Measurements from ENCODE around the gene ZNF611.
"Not testable (repeated sequence)": the region's sequence is repeated elsewhere in the genome, so short reads cannot be mapped to it uniquely, and the experiment has no call there.

Gene ZNF611

DNA sequence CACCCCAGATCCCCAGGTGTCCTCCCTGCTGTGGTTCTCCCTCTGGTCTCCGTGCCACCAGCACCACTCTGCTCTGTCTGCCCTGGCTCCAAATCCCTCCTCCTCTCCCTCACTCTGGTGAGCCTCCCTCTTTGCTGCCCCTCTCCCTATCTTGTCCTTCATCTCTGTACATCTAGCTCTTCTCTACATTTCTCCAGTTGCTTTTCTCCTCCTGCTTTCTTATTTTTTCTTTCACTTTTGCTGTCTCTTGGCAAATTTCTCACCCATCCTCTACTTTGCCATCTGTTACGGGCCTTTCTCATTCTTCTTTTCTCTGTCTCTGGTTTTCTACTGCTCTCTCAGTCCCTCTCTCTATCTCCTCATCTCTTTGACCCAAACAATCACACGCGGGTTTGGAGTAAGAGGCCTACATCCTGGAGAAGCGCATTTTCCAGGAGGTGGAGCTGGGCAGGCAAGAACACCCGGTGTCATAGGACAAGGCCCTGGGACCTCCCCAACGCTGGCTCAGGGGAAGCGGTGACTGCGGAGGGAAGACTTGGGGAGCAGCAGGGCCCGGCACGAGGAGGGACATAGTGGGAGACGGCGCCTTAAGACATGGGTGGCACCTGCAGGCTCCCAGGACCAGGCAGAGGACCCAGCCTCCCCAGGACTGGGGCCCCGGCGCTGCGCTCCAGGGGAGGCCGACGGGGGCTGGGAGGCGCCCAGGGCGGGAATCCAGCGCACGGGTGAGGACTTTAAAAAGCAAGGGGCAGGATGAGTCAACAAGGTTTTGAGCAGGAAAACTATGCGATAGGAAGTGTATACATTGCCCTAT, 9.9 kb downstream of the ZNF611 start:
- no peak overlapping the region for H3K4me3 ChIP-seq (replicated peaks in 1 of 2; ENCODE audit: low read depth in 2 of 2, low read length in 2 of 2)
- TF ChIP-seq, protein P1, sequence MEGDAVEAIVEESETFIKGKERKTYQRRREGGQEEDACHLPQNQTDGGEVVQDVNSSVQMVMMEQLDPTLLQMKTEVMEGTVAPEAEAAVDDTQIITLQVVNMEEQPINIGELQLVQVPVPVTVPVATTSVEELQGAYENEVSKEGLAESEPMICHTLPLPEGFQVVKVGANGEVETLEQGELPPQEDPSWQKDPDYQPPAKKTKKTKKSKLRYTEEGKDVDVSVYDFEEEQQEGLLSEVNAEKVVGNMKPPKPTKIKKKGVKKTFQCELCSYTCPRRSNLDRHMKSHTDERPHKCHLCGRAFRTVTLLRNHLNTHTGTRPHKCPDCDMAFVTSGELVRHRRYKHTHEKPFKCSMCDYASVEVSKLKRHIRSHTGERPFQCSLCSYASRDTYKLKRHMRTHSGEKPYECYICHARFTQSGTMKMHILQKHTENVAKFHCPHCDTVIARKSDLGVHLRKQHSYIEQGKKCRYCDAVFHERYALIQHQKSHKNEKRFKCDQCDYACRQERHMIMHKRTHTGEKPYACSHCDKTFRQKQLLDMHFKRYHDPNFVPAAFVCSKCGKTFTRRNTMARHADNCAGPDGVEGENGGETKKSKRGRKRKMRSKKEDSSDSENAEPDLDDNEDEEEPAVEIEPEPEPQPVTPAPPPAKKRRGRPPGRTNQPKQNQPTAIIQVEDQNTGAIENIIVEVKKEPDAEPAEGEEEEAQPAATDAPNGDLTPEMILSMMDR (IDR thresholded peaks at IDR 0.05; ENCODE audit: low read depth, low read length), result no peak
- DNase-seq (ENCODE audit: low read depth in 2 of 2), result no peak

DNA sequence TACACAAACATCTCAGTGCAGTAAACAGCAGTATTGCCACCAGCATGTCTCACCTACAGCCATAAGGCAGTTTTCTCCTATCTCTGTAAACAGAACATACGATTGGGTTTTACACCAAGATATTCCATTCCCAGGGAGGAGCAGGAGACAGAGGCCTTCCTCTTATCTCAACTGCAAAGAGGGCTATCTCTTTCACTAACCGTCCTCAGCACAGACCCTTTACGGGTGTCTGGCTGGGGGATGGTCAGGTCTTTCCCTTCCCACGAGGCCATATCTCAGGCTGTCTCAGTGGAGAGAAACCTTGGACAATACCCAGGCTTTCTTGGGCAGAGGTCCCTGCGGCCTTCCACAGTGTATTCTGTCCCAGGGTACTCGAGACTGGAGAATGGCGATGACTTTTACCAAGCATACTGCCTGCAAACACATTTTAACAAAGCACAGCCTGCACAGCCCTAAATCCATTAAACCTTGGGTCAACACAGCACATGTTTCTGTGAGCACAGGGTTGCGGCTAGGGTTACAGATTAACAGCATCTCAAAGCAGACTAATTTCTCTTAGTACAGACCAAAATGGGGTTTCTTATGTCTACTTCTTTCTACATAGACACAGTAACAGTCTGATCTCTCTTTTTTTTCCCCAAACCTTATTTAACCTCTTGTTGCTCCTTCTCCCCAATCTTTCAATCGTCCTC, 10.8 kb downstream of the ZNF611 start:
- not testable (repeated sequence) for DNase-seq (ENCODE audit: low read depth in 2 of 2); H3K4me3 ChIP-seq (replicated peaks in 1 of 2; ENCODE audit: low read depth in 2 of 2, low read length in 2 of 2)

DNA sequence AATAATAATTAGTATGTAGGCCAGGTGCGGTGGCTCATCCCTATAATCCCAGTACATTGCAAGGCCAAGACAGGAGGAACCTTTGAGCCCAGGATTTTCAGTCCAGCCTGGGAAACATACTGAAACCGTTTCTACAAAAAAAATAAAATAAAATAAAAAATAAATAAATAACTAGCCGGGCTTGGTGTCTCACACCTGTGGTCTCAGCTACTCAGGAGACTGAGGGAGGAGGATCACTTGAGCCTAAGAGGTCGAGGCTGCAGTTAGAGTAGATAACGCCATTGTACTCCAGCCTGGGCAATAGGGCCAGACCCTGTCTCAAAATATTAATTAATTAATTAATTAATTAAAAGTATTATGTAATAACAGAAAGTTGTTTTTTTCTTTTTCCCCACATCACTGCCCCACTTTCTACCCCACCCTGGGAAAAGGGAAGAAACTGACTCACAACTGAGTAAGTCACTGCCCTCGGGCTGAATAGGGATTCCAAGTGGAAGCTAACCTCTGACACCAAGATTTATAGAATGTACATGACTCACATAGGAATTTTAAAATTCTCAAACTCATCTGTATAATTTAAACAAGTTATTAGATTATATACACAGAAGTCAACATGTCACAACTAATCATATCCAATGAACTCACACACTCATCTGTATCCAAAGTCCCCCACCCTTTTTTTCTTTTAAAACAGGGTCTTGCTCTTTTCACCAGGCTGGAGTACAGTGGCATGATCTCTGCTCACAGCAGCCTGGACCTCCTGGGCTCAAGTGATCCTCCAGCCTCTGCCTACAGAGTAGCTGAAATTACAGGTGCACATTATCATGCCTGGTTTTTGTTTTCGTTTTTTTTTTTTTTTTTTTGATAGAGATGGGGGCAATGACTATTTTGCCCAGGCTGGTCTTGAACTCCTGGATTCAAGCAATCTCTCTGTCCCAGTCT, 12.5 kb downstream of the ZNF611 start:
- peak; percentile 48 to 85 for DNase-seq (ENCODE audit: low read depth in 2 of 2)
- TF ChIP-seq, protein P1 (IDR thresholded peaks at IDR 0.05; ENCODE audit: low read depth, low read length), result no peak
- H3K4me3 ChIP-seq (replicated peaks in 1 of 2; ENCODE audit: low read depth in 2 of 2, low read length in 2 of 2), result no peak overlapping the region

DNA sequence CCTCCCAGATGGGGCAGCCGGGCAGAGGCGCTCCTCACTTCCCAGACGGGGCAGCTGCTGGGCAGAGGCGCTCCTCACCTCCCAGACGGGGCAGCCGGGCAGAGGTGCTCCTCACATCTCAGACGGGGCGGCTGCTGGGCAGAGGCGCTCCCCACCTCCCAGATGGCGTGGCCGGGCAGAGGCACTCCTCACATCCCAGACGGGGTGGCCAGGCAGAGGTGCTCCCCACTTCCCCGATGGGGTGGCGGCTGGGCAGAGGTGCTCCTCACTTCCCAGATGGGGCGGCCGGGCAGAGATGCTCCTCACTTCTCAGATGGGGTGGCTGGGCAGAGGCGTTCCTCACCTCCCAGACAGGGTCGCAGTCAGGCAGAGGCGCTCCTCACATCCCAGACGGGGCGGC, 14.3 kb downstream of the ZNF611 start:
- DNase-seq (ENCODE audit: low read depth in 2 of 2); H3K4me3 ChIP-seq (replicated peaks in 1 of 2; ENCODE audit: low read depth in 2 of 2, low read length in 2 of 2): not testable (repeated sequence)

DNA sequence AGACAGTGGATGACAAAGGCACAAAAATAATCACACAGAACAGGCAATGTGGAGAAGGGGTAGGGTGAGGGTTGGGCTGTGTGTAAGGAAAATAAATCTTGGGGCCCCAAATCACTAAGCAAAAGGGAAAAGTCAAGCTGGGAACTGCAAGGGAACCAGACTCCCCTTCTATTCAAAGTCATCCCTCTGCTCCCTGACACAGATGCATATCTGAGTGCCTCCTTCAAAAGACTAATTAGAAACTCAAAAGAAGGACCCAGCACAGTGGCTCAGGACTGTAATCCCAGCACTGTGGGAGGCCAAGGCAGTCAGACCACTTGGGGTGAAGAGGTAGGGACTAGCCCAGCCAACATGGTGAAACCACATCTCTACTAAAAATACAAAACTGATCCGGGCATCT, 18.3 kb downstream of the ZNF611 start:
- TF ChIP-seq, protein P1 (IDR thresholded peaks at IDR 0.05; ENCODE audit: low read depth, low read length), result no peak
- no peak for DNase-seq (ENCODE audit: low read depth in 2 of 2)
- no peak overlapping the region for H3K4me3 ChIP-seq (replicated peaks in 1 of 2; ENCODE audit: low read depth in 2 of 2, low read length in 2 of 2)

DNA sequence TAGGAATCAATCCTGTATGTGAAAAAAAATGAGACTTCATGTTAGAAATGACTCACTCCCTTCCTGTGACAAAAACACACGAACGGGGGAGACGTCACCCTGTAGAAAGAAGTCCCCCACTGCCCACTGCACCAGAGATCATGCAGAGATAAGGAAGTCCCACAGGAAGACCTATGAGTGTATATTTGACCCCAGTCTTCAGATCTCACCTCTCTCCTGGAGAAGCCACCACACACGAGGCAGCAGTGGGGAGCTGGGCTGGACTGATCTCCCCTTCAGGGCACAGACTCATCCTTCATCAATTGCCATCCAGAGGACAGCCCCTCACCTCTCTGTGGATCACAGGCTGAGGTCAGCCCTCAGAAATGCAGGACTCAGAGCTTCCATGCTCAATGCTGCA, 18.9 kb downstream of the ZNF611 start:
- peak in 1 of 2 donors; percentile 25 for DNase-seq (ENCODE audit: low read depth in 2 of 2)
- H3K4me3 ChIP-seq (replicated peaks in 1 of 2; ENCODE audit: low read depth in 2 of 2, low read length in 2 of 2), result not testable (repeated sequence)

DNA sequence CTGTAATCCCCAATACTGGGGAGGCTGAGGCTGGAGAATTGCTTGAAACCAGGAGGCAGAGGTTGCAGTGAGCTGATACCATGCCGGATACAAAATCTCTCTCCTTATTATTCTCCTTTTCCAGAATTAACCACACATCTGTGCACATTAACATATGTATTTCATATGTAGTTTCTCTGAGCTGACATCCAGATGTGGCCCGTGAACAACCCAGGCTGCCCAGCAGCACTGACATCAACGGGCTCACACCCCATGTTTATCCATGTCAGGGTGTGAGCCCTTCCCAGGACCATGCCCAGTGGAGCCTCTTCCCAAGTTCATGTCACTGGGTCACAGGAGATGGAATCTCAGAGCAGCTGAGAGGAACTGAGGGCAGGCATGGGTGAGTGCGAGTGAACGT, 19.5 kb downstream of the ZNF611 start:
- DNase-seq (ENCODE audit: low read depth in 2 of 2); H3K4me3 ChIP-seq (replicated peaks in 1 of 2; ENCODE audit: low read depth in 2 of 2, low read length in 2 of 2): not testable (repeated sequence)

DNA sequence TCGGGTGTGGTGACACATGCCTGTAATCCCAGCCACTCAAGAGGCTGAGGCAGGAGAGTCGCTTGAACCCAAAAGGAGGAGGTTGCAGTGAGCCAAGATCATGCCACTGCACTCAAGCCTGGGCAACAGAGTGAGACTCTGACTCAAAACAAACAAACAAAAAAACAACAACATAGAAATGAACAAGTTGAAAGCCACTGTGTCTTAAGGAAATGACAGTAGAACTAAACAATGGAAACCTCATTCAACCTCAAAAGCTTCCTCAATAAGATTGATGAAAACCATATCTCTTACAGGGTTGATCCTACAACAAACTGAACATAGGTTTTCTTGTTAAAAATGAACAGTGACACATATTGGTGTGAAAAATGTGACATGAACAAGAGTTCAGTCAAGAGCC, 21.8 kb downstream of the ZNF611 start:
- H3K4me3 ChIP-seq (replicated peaks in 1 of 2; ENCODE audit: low read depth in 2 of 2, low read length in 2 of 2); DNase-seq (ENCODE audit: low read depth in 2 of 2): not testable (repeated sequence)

DNA sequence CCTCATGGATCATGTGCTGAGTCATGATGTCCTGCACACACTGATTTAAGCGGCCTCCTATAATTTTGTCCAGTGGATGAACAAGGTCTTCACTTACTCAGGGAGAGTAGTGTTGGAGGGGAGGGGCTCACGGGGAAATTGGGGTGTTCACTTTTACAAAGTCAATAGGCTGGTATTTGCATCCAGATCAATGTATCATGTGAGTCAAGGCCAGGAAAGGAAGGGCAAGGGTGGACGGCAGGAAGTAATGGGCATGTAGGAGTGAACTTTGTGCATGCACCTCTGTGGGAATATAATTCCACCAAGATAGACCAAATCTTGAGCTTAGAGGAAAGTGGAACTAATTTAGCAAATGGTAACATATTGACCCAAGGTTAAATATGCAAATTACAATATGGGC, 23.2 kb downstream of the ZNF611 start:
- not testable (repeated sequence) for H3K4me3 ChIP-seq (replicated peaks in 1 of 2; ENCODE audit: low read depth in 2 of 2, low read length in 2 of 2); DNase-seq (ENCODE audit: low read depth in 2 of 2)

Data from cardiac fibroblast (primary cell).